Activated CD4-positive, alpha-beta T cell treated with anti-CD3 and anti-CD28 coated beads for 1 hour (primary cell): Measurements from ENCODE around the gene NEB.

Source experiments
- DNase-seq: peaks from one replicate; pipeline ENCODE4 v3.0.0-alpha.2; 2020

Gene NEB

GRCh38 chr2:151533127-151533526, 201.1 kb downstream of the NEB start:
- no peak for DNase-seq

GRCh38 chr2:151526572-151527090, 207.6 kb downstream of the NEB start:
- no peak for DNase-seq

- no peak for DNase-seq
Observed at GRCh38 chr2:151525821-151526373, 208.4 kb downstream of the NEB start.

- no peak for DNase-seq
Observed at GRCh38 chr2:151523850-151524249, 210.4 kb downstream of the NEB start.

GRCh38 chr2:151522556-151522955, 211.7 kb downstream of the NEB start:
- DNase-seq: no peak

- DNase-seq: no peak
Observed at GRCh38 chr2:151520976-151521375, 213.3 kb downstream of the NEB start.

- DNase-seq: no peak
Observed at GRCh38 chr2:151518802-151519201, 215.5 kb downstream of the NEB start.

- DNase-seq: no peak
Observed at GRCh38 chr2:151508519-151508918, 225.8 kb downstream of the NEB start.

GRCh38 chr2:151506170-151506569, 228.1 kb downstream of the NEB start:
- no peak for DNase-seq

- no peak for DNase-seq
Observed at GRCh38 chr2:151498178-151498577, 236.1 kb downstream of the NEB start.

GRCh38 chr2:151491496-151491895, 242.8 kb downstream of the NEB start:
- DNase-seq: no peak

- no peak for DNase-seq
Observed at GRCh38 chr2:151490276-151490675, 244.0 kb downstream of the NEB start.

GRCh38 chr2:151486053-151486452, 248.2 kb downstream of the NEB start:
- no peak for DNase-seq

- no peak for DNase-seq
Observed at GRCh38 chr2:151484100-151484499, 250.2 kb downstream of the NEB start.

- no peak for DNase-seq
Observed at GRCh38 chr2:151483546-151483945, 250.7 kb downstream of the NEB start.

- DNase-seq: no peak
Observed at GRCh38 chr2:151482171-151482725, 252.0 kb downstream of the NEB start.

- DNase-seq: no peak
Observed at GRCh38 chr2:151481744-151482143, 252.5 kb downstream of the NEB start.

- DNase-seq: no peak
Observed at GRCh38 chr2:151478011-151478410, 256.3 kb downstream of the NEB start.

GRCh38 chr2:151476287-151476686, 258.0 kb downstream of the NEB start:
- no peak for DNase-seq

- DNase-seq: no peak
Observed at GRCh38 chr2:151475071-151475470, 259.2 kb downstream of the NEB start.

GRCh38 chr2:151472966-151473365, 261.3 kb downstream of the NEB start:
- DNase-seq: no peak

GRCh38 chr2:151470556-151470955, 263.7 kb downstream of the NEB start:
- DNase-seq: no peak

GRCh38 chr2:151465771-151466170, 268.5 kb downstream of the NEB start:
- DNase-seq: no peak

GRCh38 chr2:151459358-151459757, 274.9 kb downstream of the NEB start:
- no peak for DNase-seq

- DNase-seq: no peak
Observed at GRCh38 chr2:151439127-151439526, 295.1 kb downstream of the NEB start.
